ENCODE results near the gene TPT1.

Gene TPT1

GRCh38 chr13:45314822-45315221 is 26.2 kb downstream of the TPT1 start:
- WGBS = 98% methylated on average over 7 of the region's 10 CpGs
- Histone ChIP-seq H3K4me1 (ENCODE audit: control insufficient read depth, insufficient read depth, low read depth, low read length) (peaks cover 16% of the 10 kb centered on the region), H3K27me3 (ENCODE audit: control insufficient read depth in 1 of 2, insufficient read depth in 1 of 2, low read length in 2 of 2) (peaks cover 0 to 8% of the 10 kb centered on the region in 2 experiments), H2BK15ac (ENCODE audit: low read depth, poor library complexity, severe bottlenecking) (no peak overlapping the region), H2BK12ac (ENCODE audit: low read length in 2 of 2) (no peak overlapping the region), H3K27ac (ENCODE audit: low read length, poor library complexity, severe bottlenecking) (no peak overlapping the region), H4K91ac (ENCODE audit: low read length) (no peak overlapping the region), H3K18ac (ENCODE audit: low read depth in 1 of 2, low read length in 2 of 2) (no peak overlapping the region), H3K36me3 (ENCODE audit: control insufficient read depth in 1 of 2, insufficient read depth in 2 of 2, low read depth in 1 of 2, low read length in 2 of 2) (no peaks in the 10 kb centered on the region), H3K79me1 (replicated peaks; ENCODE audit: low read length, poor library complexity, severe bottlenecking) (no peaks in the 10 kb centered on the region), H2BK5ac (ENCODE audit: low read depth, low read length, poor library complexity, severe bottlenecking) (no peak overlapping the region), H3K4me3 (ENCODE audit: insufficient read depth in 1 of 2, low read depth in 1 of 2, low read length in 2 of 2) (no peak overlapping the region), H3K4ac (ENCODE audit: low read depth in 1 of 2, low read length in 2 of 2) (no peak overlapping the region), H3K9me3 (ENCODE audit: control insufficient read depth, low read length) (no peaks in the 10 kb centered on the region), H3K23ac (ENCODE audit: low read length in 2 of 2) (no peak overlapping the region), H2BK120ac (ENCODE audit: low read depth, low read length) (no peak overlapping the region), H3K9ac (ENCODE audit: low read length) (no peak overlapping the region), H2AFZ (ENCODE audit: low read depth, low read length) (no peak overlapping the region), H3K4me2 (ENCODE audit: low read length, poor library complexity, severe bottlenecking) (no peak overlapping the region), H4K8ac (ENCODE audit: low read length) (no peak overlapping the region), H3K14ac (ENCODE audit: low read length in 2 of 2) (no peak overlapping the region), H2AK5ac (ENCODE audit: low read length, severe bottlenecking) (no peak overlapping the region)
- no peak for DNase-seq

DNA sequence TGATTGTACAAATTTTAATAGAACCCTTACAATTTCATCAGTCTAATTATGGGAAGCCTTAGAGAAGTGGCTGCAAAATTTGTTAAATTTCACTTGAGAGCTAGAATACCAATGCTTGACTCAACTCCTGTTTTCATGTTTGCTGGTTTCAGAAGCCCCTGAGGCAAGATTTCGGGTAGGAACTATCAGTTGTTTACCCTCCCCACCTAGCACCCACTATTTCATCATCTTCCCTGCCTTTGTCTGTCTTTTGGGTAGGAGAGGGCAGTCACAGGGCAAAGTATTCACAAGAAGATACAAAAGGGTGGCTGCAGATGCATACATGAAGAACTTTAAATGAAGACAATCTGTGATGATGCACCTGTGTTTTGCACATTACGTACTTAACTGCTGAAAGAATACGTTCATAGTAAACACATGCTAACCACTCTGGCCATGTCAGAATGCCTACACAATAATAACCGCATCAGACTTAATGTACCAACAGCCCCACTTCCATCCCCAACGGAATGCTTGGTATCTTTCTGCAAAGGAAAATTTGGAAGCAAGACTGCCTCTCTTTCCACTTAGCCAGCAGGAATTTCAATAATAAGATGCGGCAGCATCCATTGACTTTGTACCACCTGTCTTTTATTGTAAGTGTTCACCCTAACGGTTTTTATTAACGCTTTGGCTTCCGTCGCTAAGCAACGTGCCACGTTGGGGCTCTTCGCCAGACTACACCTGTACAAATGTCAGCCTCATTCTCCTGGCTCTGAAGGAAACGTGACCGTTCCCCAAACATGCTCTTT is 30.4 kb downstream of the TPT1 start:
- Histone ChIP-seq H3K9me3 (ENCODE audit: control insufficient read depth, low read length) (no peaks in the 10 kb centered on the region), H3K18ac (ENCODE audit: low read depth in 1 of 2, low read length in 2 of 2) (no peak overlapping the region), H3K36me3 (ENCODE audit: control insufficient read depth in 1 of 2, insufficient read depth in 2 of 2, low read depth in 1 of 2, low read length in 2 of 2) (no peaks in the 10 kb centered on the region), H3K79me1 (replicated peaks; ENCODE audit: low read length, poor library complexity, severe bottlenecking) (no peaks in the 10 kb centered on the region), H3K27me3 (ENCODE audit: control insufficient read depth in 1 of 2, insufficient read depth in 1 of 2, low read length in 2 of 2) (peaks cover 0 to 8% of the 10 kb centered on the region in 2 experiments), H3K4me2 (ENCODE audit: low read length, poor library complexity, severe bottlenecking) (peak overlapping the region; percentile 95), H4K91ac (ENCODE audit: low read length) (no peak overlapping the region), H3K23ac (ENCODE audit: low read length in 2 of 2) (no peak overlapping the region), H2AFZ (ENCODE audit: low read depth, low read length) (no peak overlapping the region), H3K4me1 (ENCODE audit: control insufficient read depth, insufficient read depth, low read depth, low read length) (peaks cover 8% of the 10 kb centered on the region), H2BK15ac (ENCODE audit: low read depth, poor library complexity, severe bottlenecking) (no peak overlapping the region), H3K4ac (ENCODE audit: low read depth in 1 of 2, low read length in 2 of 2) (no peak overlapping the region), H3K4me3 (ENCODE audit: insufficient read depth in 1 of 2, low read depth in 1 of 2, low read length in 2 of 2) (peak overlapping the region in 1 of 2 experiments; percentile 71), H3K27ac (ENCODE audit: low read length, poor library complexity, severe bottlenecking) (no peak overlapping the region), H2AK5ac (ENCODE audit: low read length, severe bottlenecking) (peak overlapping the region; percentile 76), H2BK120ac (ENCODE audit: low read depth, low read length) (no peak overlapping the region), H3K14ac (ENCODE audit: low read length in 2 of 2) (no peak overlapping the region), H3K9ac (ENCODE audit: low read length) (no peak overlapping the region), H2BK5ac (ENCODE audit: low read depth, low read length, poor library complexity, severe bottlenecking) (no peak overlapping the region), H4K8ac (ENCODE audit: low read length) (no peak overlapping the region), H2BK12ac (ENCODE audit: low read length in 2 of 2) (no peak overlapping the region)
- DNase-seq = no peak
- WGBS = 37% methylated on average over 15 of the region's 15 CpGs

- Histone ChIP-seq H3K9ac (ENCODE audit: low read length) (no peak overlapping the region), H4K91ac (ENCODE audit: low read length) (no peak overlapping the region), H2AK5ac (ENCODE audit: low read length, severe bottlenecking) (no peak overlapping the region), H2BK15ac (ENCODE audit: low read depth, poor library complexity, severe bottlenecking) (no peak overlapping the region), H2BK12ac (ENCODE audit: low read length in 2 of 2) (no peak overlapping the region), H3K4ac (ENCODE audit: low read depth in 1 of 2, low read length in 2 of 2) (no peak overlapping the region), H3K36me3 (ENCODE audit: control insufficient read depth in 1 of 2, insufficient read depth in 2 of 2, low read depth in 1 of 2, low read length in 2 of 2) (no peaks in the 10 kb centered on the region), H4K8ac (ENCODE audit: low read length) (no peak overlapping the region), H3K23ac (ENCODE audit: low read length in 2 of 2) (no peak overlapping the region), H3K9me3 (ENCODE audit: control insufficient read depth, low read length) (no peaks in the 10 kb centered on the region), H3K4me2 (ENCODE audit: low read length, poor library complexity, severe bottlenecking) (no peak overlapping the region), H2BK5ac (ENCODE audit: low read depth, low read length, poor library complexity, severe bottlenecking) (no peak overlapping the region), H3K27me3 (ENCODE audit: control insufficient read depth in 1 of 2, insufficient read depth in 1 of 2, low read length in 2 of 2) (peaks cover 0 to 8% of the 10 kb centered on the region in 2 experiments), H3K18ac (ENCODE audit: low read depth in 1 of 2, low read length in 2 of 2) (no peak overlapping the region), H3K79me1 (replicated peaks; ENCODE audit: low read length, poor library complexity, severe bottlenecking) (no peaks in the 10 kb centered on the region), H3K14ac (ENCODE audit: low read length in 2 of 2) (no peak overlapping the region), H3K27ac (ENCODE audit: low read length, poor library complexity, severe bottlenecking) (no peak overlapping the region), H2AFZ (ENCODE audit: low read depth, low read length) (no peak overlapping the region), H3K4me1 (ENCODE audit: control insufficient read depth, insufficient read depth, low read depth, low read length) (peaks cover 6% of the 10 kb centered on the region), H2BK120ac (ENCODE audit: low read depth, low read length) (no peak overlapping the region), H3K4me3 (ENCODE audit: insufficient read depth in 1 of 2, low read depth in 1 of 2, low read length in 2 of 2) (no peak overlapping the region)
- no peak for DNase-seq
Observed at GRCh38 chr13:45306966-45307365, 34.0 kb downstream of the TPT1 start.

- no peak overlapping the region for H2BK120ac ChIP-seq (ENCODE audit: low read depth, low read length)
- WGBS = 89% methylated on average over 3 of the region's 5 CpGs
Observed at GRCh38 chr13:45305079-45305478, 35.9 kb downstream of the TPT1 start.

More at GRCh38 chr13:45305079-45305478, 35.9 kb downstream of the TPT1 start:
- Histone ChIP-seq H3K14ac (ENCODE audit: low read length in 2 of 2) (no peak overlapping the region), H2BK12ac (ENCODE audit: low read length in 2 of 2) (no peak overlapping the region), H2BK5ac (ENCODE audit: low read depth, low read length, poor library complexity, severe bottlenecking) (no peak overlapping the region), H2AFZ (ENCODE audit: low read depth, low read length) (no peak overlapping the region), H3K79me1 (replicated peaks; ENCODE audit: low read length, poor library complexity, severe bottlenecking) (no peaks in the 10 kb centered on the region), H3K4me3 (ENCODE audit: insufficient read depth in 1 of 2, low read depth in 1 of 2, low read length in 2 of 2) (no peak overlapping the region), H3K4ac (ENCODE audit: low read depth in 1 of 2, low read length in 2 of 2) (no peak overlapping the region), H3K4me1 (ENCODE audit: control insufficient read depth, insufficient read depth, low read depth, low read length) (no peaks in the 10 kb centered on the region), H4K91ac (ENCODE audit: low read length) (no peak overlapping the region), H2BK15ac (ENCODE audit: low read depth, poor library complexity, severe bottlenecking) (no peak overlapping the region), H3K27ac (ENCODE audit: low read length, poor library complexity, severe bottlenecking) (no peak overlapping the region), H2AK5ac (ENCODE audit: low read length, severe bottlenecking) (no peak overlapping the region), H3K36me3 (ENCODE audit: control insufficient read depth in 1 of 2, insufficient read depth in 2 of 2, low read depth in 1 of 2, low read length in 2 of 2) (no peaks in the 10 kb centered on the region), H3K18ac (ENCODE audit: low read depth in 1 of 2, low read length in 2 of 2) (no peak overlapping the region), H3K23ac (ENCODE audit: low read length in 2 of 2) (no peak overlapping the region), H3K4me2 (ENCODE audit: low read length, poor library complexity, severe bottlenecking) (no peak overlapping the region), H3K9ac (ENCODE audit: low read length) (no peak overlapping the region), H3K9me3 (ENCODE audit: control insufficient read depth, low read length) (no peaks in the 10 kb centered on the region), H4K8ac (ENCODE audit: low read length) (no peak overlapping the region), H3K27me3 (ENCODE audit: control insufficient read depth in 1 of 2, insufficient read depth in 1 of 2, low read length in 2 of 2) (peaks cover 0 to 6% of the 10 kb centered on the region in 2 experiments)
- no peak for DNase-seq
